Mucosa of stomach (tissue), 1 donor: ENCODE measurements around the gene GEMIN8.

Experiments
- H3K27me3 ChIP-seq: one replicate; pipeline ENCODE4 v1.7.0; 2013; ENCODE audit warnings: mild to moderate bottlenecking, low read length; ENCODE audit not compliant: control insufficient read depth, insufficient read depth
- H3K36me3 ChIP-seq: one replicate; pipeline ENCODE4 v1.7.0; 2013; ENCODE audit warnings: low read length; ENCODE audit not compliant: control insufficient read depth, insufficient read depth
- H3K4me1 ChIP-seq: one replicate; pipeline ENCODE4 v1.7.0; 2013; ENCODE audit warnings: mild to moderate bottlenecking, low read length; ENCODE audit not compliant: control insufficient read depth, insufficient read depth
- H3K4me3 ChIP-seq: one replicate; pipeline ENCODE4 v1.7.0; 2013; ENCODE audit warnings: low read length
- H3K9ac ChIP-seq: one replicate; pipeline ENCODE4 v1.7.0; 2013; ENCODE audit warnings: mild to moderate bottlenecking, low read length, moderate library complexity
- H3K9me3 ChIP-seq: one replicate; pipeline ENCODE4 v1.7.0; 2013; ENCODE audit warnings: mild to moderate bottlenecking, low read length, moderate library complexity; ENCODE audit not compliant: control insufficient read depth
- donor health status: Pancreatic carcinoma.

Gene GEMIN8

GRCh38 chrX:13967636-13968035, 62.1 kb downstream of the GEMIN8 start:
- H3K36me3 ChIP-seq: no peaks in the 10 kb centered on the region
- no peaks in the 10 kb centered on the region for H3K27me3 ChIP-seq
- no peak overlapping the region for H3K4me3 ChIP-seq
- H3K4me1 ChIP-seq: no peaks in the 10 kb centered on the region
- no peak overlapping the region for H3K9ac ChIP-seq
- no peaks in the 10 kb centered on the region for H3K9me3 ChIP-seq

DNA sequence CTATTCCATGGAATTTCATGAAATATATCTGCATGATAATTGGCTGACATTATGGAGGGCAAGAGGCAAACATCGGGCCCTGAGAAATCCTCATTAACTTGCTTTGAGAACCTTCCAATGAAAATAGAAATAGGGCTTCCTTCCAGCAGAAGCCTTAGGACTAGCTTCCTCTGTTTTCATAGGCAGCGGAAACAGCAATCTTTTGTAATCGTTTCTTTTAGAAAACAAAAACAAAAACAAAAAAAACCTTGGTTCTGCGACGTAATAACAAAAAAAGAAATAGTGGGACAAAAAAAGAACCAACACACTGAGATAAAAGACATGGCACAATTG, 62.9 kb downstream of the GEMIN8 start:
- Histone ChIP-seq H3K36me3 (no peaks in the 10 kb centered on the region), H3K9ac (no peak overlapping the region), H3K4me3 (no peak overlapping the region), H3K9me3 (no peaks in the 10 kb centered on the region), H3K27me3 (no peaks in the 10 kb centered on the region), H3K4me1 (no peaks in the 10 kb centered on the region)

- no peak overlapping the region for H3K4me3 ChIP-seq
- no peak overlapping the region for H3K9ac ChIP-seq
- H3K36me3 ChIP-seq: no peaks in the 10 kb centered on the region
These were observed 63.5 kb downstream of the GEMIN8 start for GRCh38 chrX:13966071-13966792.

GRCh38 chrX:13965531-13965930, 64.2 kb downstream of the GEMIN8 start:
- Histone ChIP-seq H3K36me3 (no peaks in the 10 kb centered on the region), H3K9me3 (no peaks in the 10 kb centered on the region), H3K9ac (no peak overlapping the region), H3K4me1 (no peaks in the 10 kb centered on the region), H3K4me3 (no peak overlapping the region), H3K27me3 (no peaks in the 10 kb centered on the region)

More at GRCh38 chrX:13966071-13966792, 63.5 kb downstream of the GEMIN8 start:
- Histone ChIP-seq H3K4me1 (no peaks in the 10 kb centered on the region), H3K27me3 (no peaks in the 10 kb centered on the region), H3K9me3 (no peaks in the 10 kb centered on the region)

GRCh38 chrX:13956998-13957397, 72.7 kb downstream of the GEMIN8 start:
- Histone ChIP-seq H3K27me3 (no peaks in the 10 kb centered on the region), H3K4me3 (no peak overlapping the region), H3K4me1 (no peaks in the 10 kb centered on the region), H3K9me3 (no peaks in the 10 kb centered on the region), H3K36me3 (no peaks in the 10 kb centered on the region), H3K9ac (no peak overlapping the region)
